CD4-positive, alpha-beta T cell treated with Interleukin-4 for 1 hour (primary cell): ENCODE data around the gene TICAM2.

Experiments
- DNase-seq, 2 donors: peaks; one replicate each; pipeline ENCODE4 v3.0.0-alpha.2; 2020 to 2022

Gene TICAM2

DNA sequence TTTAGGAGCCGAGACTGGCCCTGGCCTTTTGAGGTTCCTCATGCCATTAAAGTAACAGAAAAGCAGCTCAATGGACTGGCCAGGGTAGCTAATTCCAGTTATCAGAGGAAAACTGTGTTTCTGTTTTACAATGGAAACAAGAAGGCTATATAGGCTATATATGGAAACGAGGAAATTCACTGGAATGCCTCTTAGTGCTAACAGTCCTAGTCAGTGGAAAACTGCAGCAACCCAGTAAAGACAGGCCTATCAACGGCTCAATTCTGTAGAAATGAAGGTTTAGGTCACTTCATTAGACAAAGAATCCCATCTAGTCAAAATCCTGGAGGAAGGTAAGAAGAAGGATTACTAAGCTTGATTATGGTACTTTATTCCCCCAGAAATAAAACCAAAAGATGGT lies 3.2 kb upstream of the TICAM2 start:
- DNase-seq: no peak

- no peak for DNase-seq
Observed at GRCh38 chr5:115602591-115603125, 379 bp upstream of the TICAM2 start.

GRCh38 chr5:115600766-115601165 lies 1.5 kb downstream of the TICAM2 start:
- DNase-seq: no peak

- no peak for DNase-seq
Observed at GRCh38 chr5:115599924-115600323, 2.4 kb downstream of the TICAM2 start.

DNA sequence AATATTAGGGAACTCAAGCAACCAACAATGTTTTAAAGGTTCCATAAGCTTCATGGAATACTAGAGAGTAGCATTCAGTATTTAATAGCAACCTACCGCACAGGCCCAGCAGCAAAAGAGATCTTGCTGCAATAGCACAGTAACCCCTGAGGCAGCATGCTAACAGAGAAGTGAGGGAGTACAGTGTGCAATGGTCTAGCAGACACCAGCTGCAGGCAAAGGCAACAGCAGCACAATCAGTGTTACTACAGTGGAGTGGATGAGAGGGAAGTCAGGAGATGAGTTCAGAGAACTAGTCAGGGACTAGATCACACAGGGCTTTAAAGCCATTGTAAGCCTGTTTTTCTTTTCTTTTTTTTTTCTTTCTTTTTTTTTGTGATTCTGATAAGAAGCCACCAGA lies 2.8 kb downstream of the TICAM2 start:
- peak in 1 of 2 donors; percentile 27 for DNase-seq

GRCh38 chr5:115594128-115595047 lies 7.9 kb downstream of the TICAM2 start:
- DNase-seq: no peak

- DNase-seq: no peak
Observed at GRCh38 chr5:115589043-115589442, 13.2 kb downstream of the TICAM2 start.

- DNase-seq: no peak
Observed at GRCh38 chr5:115588640-115589039, 13.6 kb downstream of the TICAM2 start.

GRCh38 chr5:115586525-115587146 lies 15.6 kb downstream of the TICAM2 start:
- peak in 1 of 2 donors; percentile 48 for DNase-seq

DNA sequence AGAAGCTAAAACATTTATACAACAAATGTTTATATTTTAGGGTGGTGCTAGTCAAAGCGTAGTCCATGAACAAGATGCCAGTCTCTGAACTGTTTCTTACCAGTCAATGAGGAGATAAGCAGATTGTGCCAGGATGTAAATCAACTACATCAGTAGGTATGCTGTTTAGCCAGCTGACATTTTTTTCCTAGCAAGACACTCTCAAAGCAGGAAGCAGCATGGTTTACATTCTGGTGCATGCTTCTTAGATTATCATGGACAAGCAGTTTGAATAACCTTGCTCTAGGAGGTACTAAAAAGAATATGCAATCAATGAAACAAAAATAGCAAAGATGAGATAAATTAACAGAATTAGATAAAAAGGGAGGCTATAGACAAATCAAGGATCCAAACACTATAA lies 17.0 kb downstream of the TICAM2 start:
- DNase-seq: no peak

DNA sequence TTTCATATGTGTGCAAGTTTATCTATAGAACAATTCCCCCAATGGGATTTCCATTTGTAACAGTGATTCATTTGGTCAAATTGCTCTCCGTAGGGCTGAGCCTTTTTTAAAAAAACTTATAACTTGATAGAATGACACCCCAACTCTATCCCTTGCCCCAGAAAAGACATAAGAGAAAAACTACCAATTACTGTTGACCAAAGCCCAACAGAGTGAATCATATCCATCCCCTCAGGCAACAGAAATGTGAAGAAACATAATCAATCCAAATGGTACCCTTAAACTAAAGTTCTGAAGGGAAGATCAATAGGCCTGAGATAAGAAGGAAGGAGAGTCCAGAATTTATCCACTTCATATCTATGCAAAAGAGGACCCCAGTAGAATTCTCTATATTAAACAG lies 17.8 kb downstream of the TICAM2 start:
- no peak for DNase-seq

- no peak for DNase-seq
Observed at GRCh38 chr5:115583474-115583873, 18.8 kb downstream of the TICAM2 start.

DNA sequence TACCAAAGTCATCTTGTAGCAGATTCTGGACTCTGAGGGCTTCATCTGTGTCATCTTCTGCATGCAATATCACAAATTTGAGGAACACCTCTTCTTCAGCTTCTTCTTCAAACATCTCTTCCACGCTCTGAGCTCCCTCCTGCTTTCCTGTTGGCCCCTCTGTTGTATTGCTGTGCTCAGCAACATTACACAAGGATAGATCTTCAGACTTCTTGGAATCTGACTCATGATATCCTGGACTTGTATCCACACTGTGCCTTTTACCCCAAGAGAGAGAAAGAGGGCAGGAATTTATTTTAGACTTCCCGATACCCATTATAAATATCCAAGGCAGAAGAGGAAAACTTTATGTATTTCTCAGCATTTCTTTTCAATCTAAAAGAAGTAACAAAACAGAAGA lies 21.3 kb downstream of the TICAM2 start:
- DNase-seq: no peak

- DNase-seq: no peak
Observed at GRCh38 chr5:115579747-115580173, 22.5 kb downstream of the TICAM2 start.

DNA sequence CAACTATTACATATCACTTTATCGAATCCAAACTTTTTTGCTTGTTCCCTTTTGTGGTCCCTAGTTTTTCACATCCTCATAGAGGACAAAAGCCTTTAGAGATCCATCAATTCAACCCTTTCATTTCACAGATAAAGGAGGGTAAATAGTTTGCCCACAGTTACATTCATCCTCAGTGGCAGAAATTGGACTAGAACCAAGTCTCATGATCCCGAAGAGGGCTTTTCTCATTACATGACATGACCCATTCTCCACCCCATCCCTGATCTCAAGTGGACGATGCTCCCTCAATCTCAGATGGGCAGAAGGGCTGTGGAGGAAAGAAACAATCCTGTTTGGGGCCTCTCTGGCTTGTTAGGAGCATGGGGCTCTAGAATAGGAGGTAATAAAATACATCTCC lies 23.1 kb downstream of the TICAM2 start:
- no peak for DNase-seq

- no peak for DNase-seq
Observed at GRCh38 chr5:115578657-115579056, 23.6 kb downstream of the TICAM2 start.

DNA sequence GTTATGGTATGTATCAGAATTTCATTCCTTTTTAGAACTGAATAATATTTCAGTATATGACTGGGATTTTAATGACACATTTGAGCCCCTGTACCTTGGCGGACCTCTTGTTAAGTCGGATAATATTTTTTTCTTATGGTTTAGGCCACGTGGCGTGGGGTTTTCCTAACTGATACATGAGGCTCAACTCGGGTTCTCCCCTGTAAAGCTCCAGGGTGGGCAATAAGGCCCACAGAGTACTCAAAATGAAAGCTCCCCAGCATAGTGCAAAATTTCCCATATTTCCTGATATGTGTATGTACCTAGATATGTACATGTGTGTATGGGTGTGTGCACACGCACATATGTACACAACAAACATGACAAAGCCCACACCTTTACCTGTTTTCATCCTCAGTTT lies 24.5 kb downstream of the TICAM2 start:
- no peak for DNase-seq

DNA sequence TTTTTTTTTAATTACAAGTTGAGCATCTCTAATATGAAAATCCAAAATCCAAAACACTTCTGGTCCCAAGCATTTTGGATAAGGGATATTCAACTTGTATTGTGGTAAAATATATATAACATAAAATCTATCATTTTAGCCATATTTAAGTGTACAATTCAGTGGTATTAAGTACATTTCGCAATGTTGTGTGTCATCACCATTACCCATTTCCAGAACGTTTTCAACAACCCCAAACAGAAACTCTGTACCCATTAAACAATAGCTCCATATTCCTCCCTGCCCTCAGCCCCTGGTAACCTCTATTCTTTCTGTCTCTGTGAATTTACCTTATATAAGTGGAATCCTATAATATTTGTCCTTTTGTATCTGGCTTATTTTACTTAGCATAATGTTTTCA lies 24.9 kb downstream of the TICAM2 start:
- no peak for DNase-seq

- DNase-seq: no peak
Observed at GRCh38 chr5:115575167-115576070, 26.9 kb downstream of the TICAM2 start.

DNA sequence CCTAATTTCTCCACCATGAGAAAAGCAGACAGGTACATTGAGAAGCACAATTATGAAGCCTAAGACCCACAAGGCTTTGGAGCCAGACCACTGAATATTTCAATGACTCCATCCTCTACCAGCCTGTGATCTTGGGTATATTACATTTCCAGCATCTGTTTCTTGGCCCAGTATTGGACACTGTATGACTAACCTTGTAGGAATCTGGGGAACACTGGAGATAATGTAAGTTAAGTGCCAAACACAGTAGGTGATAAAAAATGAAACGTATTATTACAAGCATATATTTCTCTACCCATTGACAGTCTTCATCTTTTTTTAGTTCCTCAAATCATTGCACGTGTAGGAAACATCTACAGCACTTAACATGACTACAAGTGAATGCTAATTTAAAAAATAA lies 29.1 kb downstream of the TICAM2 start:
- DNase-seq: no peak

DNA sequence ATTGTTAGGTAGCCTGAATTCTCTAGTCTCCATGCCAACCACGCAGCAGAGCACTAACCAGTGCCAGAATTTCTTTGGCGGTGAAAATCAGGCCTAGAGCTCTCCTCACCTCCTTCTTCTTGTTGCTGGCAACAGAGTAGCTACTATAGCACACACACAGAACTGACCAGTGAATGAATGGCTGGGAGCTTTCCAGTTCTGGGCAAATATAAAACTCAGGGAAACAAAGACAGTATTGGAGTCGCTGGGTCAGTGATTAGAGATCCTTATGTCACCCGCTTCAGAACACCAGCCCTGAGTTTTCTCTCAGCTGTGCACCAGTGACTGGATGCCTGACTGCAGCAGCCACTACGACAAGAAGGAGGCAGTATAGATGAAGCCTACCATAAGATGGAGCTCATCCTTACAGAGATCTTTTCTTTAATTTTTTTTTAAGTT lies 30.8 kb downstream of the TICAM2 start:
- DNase-seq: no peak

GRCh38 chr5:115568668-115569067 lies 33.6 kb downstream of the TICAM2 start:
- no peak for DNase-seq

- DNase-seq: no peak
Observed at GRCh38 chr5:115565233-115565632, 37.0 kb downstream of the TICAM2 start.
